Jurkat, Clone E6-1 (cell line): ENCODE data around the gene SH3RF3.
"Not testable (repeated sequence)": the region's sequence is repeated elsewhere in the genome, so short reads cannot be mapped to it uniquely, and the experiment has no call there.

Experiments used
- DNase-seq: peaks from one replicate; pipeline ENCODE4 v3.0.0-alpha.2; 2011; ENCODE audit warnings: low read depth, low spot score
- H3K4me3 ChIP-seq: 2 replicates; pipeline ENCODE4 v1.5.1; 2011; ENCODE audit warnings: mild to moderate bottlenecking, low read length, control low read depth, moderate library complexity

SH3RF3 gene

DNA sequence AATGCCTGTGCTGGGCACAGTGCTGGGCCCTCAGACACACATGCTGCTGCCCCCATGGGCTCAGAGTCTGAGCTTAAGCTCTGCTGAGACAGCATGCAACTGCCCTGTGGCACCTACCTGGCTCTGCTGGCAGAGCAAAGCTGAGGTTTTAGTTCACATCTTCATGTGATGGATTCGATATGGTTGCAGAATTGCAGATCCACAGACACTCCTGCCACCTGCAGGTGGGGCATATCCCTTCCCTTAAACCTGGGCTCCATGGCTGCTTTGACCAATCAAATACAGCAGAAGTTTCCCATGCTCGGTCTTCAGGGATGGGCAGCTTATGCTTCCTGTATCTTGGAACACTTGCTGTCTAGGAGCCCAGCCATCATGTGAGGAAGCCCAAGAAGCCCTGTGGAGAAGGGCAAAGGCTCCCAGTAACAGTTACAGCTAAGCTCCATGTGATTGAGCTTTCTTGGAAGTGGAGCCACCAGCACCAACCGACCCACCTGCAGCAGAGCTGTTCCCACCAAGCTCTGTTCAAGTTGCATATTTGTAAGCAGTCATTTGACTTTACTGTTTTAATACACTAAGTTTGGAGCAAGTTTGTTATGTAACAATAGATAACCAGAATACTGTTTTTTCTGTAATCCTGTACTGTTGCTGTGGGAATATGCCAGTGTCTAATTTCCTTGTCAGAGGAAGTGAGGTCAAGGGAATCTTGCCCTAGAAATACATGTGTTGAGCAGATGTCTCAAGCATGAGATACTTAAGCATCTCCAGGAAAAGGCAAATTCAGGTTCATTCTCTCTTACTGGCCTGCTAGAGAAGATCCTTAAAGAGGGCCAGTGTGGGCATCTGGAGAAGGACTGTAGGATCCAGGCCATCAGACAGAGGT, 79.3 kb downstream of the SH3RF3 start:
- H3K4me3 ChIP-seq: no peak overlapping the region
- peak; percentile 20 for DNase-seq

DNA sequence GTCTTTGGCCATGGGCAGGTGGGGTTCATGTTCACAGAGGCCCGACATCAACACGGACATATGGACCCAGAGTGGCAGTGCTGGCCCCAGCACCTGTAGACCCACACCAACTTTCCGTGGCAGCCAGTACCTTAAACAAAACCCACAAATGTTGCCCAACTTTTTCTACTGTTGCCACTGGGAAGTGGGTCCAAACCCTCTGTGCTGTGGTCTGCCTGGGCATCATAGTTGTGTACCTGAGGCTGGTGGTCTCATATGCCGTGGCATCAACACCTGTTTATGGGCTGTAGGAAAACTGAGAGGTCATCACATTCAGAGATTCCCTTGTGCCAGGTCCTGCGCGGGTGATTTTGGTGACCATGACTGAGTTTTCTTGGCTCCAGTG, 79.9 kb downstream of the SH3RF3 start:
- no peak for DNase-seq
- no peak overlapping the region for H3K4me3 ChIP-seq

DNA sequence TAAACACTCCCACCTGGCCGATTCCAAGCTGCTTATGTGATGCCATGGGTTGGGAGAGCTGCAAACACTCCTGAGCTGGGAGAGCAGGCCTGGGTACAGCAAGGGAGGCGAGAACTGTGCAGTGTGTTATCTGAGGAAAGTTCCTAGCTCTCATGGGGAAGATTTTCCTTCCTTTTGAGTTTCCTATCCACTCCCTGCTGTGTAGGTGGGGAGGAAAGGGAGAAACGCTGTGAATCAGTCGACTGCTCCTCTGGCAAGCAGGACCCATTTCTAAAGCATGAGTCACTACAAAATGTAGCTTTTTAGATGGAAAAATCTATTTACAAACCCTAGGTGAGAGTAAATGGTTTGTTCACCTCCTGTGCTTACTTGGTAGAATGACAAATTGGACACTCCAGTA, 80.4 kb downstream of the SH3RF3 start:
- no peak for DNase-seq
- no peak overlapping the region for H3K4me3 ChIP-seq

DNA sequence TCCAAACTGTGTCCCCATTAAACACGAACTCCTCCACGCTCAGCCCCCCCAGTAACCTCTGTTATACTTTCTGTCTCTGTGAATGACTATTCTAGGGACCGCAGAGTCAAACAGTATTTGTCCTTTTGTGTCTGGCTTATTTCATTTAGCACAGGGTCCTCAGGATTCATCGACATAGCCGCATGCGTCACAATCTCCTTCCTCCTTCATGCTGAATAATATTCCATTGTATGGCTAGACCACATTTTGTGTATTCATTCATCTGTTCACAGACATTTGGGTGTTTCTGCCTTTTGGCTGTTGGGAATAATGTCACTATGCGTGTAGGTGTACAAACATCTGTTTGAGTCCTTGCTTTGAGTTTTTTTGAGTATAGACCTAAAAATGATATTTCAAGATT, 80.9 kb downstream of the SH3RF3 start:
- H3K4me3 ChIP-seq: no peak overlapping the region
- no peak for DNase-seq

DNA sequence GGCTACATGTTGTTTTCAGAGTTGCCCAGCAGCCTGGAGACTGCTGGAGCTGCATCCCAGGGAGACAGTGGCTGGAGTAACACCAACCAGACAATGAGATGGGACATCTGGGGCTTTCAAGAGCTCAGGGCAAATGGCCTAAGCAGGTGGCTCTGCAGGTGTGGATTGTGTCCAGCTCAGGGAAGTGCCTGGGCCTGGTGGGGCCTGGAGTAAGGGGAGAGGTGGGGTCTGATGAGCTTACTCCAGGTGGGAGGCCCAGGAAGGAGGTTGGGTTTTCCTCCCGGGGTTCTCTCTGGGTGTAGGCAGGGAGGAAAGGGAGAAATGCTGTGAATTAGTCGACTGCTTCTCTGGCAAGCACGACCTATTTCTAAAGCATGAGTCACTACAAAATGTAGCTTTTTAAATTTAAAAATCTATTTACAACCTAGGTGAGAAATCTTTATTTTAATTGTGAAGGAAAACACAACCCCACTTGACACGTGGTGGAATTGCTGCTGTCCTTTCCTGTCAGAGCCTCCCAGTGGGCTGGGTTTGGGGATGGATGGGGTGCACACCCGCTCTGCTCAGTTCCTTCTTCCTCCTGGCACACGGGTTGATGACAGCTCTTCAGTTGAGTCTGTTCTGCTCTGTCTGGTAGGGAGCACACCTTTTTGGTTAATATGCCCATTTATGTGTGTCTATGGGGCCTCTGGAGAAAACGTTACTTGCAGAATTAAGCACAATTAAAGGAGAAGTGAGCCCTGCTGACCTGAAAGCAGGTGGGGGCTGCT, 81.6 kb downstream of the SH3RF3 start:
- no peak for DNase-seq
- no peak overlapping the region for H3K4me3 ChIP-seq

DNA sequence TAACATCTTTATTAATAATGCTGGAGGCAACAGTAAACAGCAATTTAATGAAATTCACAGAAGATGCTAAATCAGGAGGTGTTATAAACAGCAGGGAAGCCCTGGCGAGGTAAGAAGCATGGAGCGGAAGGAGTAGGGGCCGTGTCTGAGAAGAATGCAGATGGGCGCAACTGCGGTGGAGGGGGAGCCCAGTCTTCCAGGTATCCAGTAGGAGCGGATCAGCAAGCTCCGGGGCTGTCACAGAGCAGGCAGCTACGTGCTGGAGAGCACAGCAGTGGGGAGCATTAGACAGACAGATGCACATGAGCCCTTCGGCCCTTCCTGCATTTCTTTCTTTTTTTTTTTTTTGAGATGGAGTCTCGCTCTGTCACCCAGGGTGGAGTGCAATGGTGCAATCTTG, 82.3 kb downstream of the SH3RF3 start:
- no peak for DNase-seq
- no peak overlapping the region for H3K4me3 ChIP-seq

DNA sequence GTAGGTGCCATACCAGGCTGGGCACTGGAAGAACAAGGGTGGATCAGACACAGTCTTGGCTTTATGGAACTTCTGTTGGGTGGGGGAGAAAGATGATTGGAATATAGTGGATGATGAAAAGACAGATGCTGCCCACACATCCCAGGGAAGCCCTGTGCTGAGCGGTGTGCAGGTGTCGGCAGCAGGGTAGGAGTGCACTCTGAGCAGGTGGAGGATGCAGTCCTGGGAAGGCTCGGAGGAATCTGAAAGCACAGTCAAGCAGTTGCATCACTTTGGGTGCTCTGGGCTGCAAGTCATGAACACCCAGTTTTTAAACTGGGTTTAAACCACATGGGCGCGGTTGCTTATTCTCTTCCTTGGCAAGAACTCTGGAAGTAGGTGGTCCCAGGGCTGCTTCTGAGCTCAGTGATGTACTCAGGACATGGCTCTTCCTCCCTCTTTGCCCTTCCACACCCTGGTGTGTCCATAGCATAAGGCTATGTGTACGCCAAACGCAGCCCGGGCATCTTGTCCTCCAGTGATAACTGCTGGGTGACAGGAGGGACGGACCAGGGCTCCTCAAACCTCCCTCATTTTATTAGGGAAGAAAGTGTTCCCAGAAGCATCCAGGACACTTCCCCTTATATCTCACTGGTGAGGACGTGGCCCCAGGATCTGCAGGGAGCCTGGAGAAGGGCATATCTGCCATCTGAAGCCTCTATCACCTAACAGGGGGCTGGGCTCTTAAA, 84.0 kb downstream of the SH3RF3 start:
- DNase-seq: no peak
- no peak overlapping the region for H3K4me3 ChIP-seq

DNA sequence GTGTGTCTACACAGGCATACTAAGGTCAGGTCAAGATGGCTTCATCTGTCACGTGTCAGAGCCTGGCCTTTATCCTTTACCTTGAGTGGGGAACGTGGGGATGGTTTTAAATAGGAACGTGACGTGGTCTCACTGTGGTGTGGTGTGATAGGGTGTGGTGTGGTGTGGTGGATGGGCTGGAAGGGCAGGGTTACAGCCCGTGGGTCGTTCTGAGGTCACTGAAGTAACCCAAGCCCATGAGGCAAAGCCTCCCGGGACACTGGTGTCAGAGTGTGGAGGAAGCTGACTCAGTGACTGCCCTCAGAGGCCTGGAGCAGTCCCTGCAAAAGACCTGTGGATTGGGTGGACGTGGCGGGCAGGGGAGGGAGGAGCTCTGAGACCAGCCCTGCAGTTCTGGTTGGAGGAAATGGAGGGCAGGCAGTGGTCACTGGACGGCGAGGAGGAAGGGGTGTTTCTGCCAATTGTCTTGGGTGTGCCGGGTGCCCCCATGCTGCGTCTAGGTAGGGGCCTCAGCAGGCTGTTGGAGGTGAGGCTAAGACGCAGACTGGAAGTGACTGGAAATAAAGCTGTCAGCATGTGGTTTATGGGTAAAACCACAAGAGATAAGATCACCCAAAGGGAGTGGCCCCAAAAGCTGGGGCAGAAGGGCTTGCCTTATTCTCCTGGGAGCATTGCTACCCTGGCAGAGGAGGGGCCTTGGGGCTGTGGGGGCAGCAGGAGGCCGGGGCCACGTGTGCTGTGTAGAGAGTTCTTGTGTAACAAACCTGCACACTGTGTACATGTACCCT, 84.8 kb downstream of the SH3RF3 start:
- peak; percentile 95 for DNase-seq
- H3K4me3 ChIP-seq: no peak overlapping the region

DNA sequence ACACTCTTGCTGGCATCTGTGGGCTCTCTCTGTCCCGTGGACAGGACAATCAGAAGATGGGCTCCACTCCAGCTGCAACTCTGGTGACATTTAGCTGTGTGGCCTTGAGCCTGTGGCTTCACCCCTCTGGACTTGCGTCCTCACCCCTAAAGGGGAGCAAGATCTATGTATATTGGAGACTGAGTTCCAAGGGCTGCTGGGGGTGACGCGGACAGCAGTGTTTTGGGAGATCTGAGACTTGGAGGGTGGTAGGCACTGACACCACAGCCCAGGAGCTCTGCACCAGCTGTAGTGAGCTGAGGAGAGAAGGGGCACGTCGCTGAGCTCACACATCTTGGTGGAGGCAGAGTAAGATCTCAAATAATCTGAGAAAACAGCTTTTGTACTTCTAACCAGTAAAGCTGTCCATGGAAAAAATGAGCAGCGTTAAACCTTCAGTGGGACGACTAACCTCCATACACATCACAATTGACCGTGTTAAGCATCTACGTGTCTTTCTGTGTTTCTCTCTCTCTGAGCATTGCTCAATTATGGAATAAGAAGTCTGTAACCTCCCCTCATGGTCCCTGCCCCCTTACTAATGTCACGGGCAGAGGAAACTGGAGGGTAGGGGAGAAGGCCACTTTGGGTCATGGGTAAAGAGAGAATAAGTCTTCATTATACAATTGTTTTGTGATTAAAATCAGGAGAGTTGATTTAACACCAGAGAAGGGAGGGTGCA, 85.8 kb downstream of the SH3RF3 start:
- no peak overlapping the region for H3K4me3 ChIP-seq
- DNase-seq: no peak

DNA sequence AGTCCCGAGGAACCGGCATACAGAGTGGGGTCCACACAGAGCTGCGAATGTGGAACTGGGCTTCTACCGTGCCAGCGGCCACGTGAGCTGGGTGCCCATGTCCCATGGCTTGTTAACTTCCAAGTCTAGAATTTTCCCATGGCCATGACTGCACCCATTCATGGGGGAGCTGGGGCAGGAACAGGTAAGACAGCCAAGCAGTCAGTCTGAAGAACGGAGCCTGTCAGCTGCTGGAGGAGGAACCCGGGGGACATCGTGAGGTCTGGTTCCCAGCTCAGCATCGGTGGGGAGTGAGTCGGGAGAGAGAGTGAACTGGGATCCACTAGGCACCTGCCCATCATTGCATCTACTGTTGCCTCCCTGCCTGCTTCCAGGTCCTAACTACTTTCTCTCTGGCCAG, 86.9 kb downstream of the SH3RF3 start:
- H3K4me3 ChIP-seq: no peak overlapping the region
- no peak for DNase-seq

DNA sequence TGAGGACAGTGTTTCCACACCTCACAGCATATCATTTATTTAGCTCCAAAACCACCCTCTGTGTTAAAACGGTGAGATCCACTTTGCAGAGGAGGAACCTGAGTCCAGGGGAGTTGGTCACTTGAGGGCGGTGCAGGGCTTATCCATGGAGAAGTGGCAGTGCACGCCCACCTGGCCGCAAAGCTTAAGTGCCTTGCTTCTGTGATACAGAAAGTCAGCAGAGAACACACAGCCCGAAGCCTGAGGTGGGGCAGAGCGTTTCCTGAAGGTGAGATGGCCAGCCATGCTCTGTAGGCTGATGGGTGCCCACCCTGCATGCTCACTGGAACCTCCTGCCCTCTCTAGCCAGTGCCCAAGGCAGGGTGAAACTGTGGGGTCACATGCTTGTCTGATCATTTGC, 87.3 kb downstream of the SH3RF3 start:
- DNase-seq: no peak

DNA sequence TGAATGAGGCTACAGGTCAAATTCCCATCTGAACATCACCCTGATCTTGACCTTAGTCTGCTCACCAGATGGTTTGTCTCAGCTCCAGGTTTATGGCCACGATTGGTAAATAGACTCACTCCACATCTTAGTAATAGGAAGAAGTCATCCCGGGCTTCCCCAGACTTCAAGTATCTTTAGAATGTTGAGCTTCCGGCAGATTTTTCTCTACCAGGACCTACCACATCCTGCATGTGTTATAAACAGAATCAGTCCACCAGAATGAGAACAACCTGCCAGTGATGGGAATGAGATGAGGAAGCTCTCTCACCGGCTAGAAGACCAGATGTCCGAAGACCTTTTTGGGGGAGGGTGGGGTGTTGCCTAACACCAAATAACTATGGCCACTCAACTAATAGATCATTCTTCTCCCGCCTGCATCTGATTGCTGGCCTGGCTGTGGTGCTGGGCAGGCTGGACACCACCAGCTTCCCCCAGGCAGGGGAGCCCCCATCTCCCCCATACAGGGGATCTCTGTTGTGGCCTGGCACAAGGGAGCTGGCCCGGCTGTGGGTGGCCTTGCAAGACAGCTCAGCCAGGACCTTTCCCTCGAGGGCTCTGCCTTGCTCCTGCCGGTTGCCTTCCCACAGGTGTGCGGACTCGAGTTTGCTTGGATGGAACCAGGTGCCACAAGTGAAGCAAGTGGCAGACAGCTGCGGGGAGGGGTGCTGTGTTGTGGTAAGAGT, 88.5 kb downstream of the SH3RF3 start:
- peak; percentile 60 for DNase-seq
- H3K4me3 ChIP-seq: no peak overlapping the region

More for the DNA sequence above, 87.3 kb downstream of the SH3RF3 start:
- no peak overlapping the region for H3K4me3 ChIP-seq

DNA sequence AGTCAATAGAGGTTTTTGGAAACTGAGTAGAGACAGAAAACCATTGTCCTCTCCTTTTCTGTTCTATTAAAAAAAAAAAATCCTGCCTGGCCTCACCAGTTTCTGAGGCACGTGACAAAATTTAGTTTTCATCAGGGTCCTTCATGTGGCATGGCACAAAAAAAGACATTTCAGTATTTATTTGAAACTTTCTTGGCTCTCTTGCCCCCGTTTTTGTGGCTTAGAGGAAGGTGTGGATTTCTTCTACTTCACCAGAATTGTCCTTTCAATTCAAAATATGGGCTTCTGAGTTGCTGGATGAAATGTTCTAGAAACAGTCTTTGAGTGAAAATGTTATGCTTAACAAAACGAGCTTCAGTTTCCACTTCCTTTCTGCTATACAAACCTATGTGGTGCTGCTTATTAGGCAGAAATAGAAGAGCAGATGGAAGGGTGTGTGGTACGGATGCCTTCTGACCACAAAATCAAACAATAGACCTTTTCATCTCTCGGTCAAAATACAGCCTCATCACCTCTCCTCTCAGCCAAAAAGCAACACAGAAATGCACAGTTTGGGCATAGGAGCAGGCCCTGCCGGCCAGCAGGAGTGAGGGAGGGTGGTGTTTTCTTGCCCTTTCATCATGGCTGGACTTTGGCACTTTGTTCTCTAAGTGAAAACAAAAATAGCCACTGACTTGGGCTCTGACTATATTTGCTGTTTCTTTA, 89.2 kb downstream of the SH3RF3 start:
- DNase-seq: peak; percentile 54
- H3K4me3 ChIP-seq: no peak overlapping the region

DNA sequence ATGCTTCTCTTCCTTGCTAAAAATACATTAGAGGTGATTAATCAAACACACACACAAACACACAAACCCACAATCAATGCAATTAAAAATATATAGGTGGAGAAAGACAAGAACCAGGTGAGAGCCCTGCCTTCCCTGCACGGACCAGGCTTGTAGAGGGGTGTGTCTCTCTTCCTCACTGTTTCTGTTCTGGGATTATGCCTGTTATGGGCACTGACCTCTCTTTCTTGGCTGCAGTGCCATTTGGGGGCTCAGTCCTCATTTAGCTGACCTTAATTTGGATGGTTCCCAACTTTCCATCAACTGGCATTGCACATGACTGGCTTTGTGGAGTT, 89.8 kb downstream of the SH3RF3 start:
- no peak overlapping the region for H3K4me3 ChIP-seq
- DNase-seq: no peak

DNA sequence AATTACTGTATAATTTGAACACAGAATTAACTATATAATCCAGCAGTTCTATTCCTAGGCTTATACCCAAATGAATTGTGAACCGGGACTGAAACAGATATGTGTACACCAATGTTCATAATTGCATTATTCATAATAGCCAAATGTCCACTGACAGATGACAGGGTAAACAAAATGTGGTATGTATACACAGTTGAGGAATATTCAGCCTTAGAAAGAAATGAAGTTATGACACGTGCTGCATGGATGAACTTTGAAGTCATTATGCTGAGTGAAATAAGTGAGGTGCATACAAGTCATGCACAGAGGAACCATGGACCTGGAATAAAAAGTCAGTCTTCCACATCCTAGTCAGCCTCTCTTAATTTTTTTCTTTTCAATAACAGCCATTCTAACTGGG, 91.9 kb downstream of the SH3RF3 start:
- no peak for DNase-seq
- H3K4me3 ChIP-seq: no peak overlapping the region

DNA sequence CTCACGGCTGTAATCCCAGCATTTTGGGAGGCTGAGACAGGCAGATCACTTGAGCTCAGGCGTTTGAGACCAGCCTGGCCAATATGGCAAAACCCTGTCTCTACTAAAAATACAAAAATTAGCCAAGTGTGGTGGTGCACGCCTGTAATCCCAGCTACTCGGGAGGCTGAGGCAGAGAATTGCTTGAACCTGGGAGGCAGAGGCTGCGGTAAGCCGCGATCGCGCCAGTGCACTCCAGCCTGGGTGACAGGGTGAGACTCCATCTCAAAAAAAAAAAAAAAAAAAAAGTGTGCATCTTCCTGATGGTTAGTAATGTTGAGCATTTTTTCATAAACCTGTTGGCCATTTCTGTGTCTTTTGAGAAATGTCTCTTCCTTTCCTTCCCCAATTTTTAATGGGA, 92.3 kb downstream of the SH3RF3 start:
- DNase-seq, H3K4me3 ChIP-seq: not testable (repeated sequence)

DNA sequence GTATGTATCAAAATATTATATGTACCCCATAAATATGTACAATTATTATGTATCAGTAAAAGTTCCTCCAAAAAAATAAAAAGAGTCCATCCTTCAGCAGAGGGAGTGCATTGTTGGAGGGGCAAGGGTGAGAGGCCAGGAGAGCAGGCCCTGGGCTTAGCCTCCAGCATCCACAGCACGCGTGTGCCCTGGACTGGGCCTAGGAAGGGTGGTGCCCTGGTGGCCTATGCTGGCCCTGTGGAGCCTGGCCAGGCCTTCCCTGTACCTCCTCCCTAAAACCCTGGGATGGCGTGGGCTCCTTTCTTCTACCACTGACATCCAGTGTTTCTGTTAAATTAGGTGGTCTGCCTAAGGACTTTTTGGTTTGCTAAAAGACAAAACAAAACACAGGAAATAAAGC, 93.4 kb downstream of the SH3RF3 start:
- no peak overlapping the region for H3K4me3 ChIP-seq
- DNase-seq: no peak
